ENCODE data around the gene PLK3.
"Not testable (repeated sequence)": the region's sequence is repeated elsewhere in the genome, so short reads cannot be mapped to it uniquely, and the experiment has no call there.

Gene PLK3

DNA sequence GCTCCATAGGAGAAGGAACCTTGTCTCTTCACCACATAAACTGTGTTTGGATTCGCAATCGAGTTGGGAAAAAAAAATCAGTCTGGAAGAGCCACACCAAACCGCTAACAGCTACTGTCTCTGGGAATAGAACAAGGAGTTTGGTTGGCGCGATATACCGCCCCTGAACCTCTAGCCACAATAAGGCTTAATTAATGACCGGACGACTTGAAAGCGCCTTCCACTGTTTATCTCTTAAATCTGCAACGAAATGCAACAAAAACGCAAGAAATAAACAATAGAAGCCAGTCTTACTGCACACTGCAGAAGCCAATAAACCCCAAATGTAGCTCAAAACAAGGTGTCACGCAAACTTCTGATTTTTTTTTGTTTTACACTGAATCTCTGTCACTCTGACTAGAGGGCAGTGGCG is 19.0 kb downstream of the PLK3 start:
- DNase-seq (ENCODE audit: low read depth) = no peak
- peak overlapping the region; percentile 62 for H3K4me3 ChIP-seq (ENCODE audit: low read depth, low read length)
- TF ChIP-seq, protein P1, sequence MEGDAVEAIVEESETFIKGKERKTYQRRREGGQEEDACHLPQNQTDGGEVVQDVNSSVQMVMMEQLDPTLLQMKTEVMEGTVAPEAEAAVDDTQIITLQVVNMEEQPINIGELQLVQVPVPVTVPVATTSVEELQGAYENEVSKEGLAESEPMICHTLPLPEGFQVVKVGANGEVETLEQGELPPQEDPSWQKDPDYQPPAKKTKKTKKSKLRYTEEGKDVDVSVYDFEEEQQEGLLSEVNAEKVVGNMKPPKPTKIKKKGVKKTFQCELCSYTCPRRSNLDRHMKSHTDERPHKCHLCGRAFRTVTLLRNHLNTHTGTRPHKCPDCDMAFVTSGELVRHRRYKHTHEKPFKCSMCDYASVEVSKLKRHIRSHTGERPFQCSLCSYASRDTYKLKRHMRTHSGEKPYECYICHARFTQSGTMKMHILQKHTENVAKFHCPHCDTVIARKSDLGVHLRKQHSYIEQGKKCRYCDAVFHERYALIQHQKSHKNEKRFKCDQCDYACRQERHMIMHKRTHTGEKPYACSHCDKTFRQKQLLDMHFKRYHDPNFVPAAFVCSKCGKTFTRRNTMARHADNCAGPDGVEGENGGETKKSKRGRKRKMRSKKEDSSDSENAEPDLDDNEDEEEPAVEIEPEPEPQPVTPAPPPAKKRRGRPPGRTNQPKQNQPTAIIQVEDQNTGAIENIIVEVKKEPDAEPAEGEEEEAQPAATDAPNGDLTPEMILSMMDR (IDR thresholded peaks at IDR 0.05; ENCODE audit: insufficient read depth, low read depth, low read length, missing control alignments) = no peak

DNA sequence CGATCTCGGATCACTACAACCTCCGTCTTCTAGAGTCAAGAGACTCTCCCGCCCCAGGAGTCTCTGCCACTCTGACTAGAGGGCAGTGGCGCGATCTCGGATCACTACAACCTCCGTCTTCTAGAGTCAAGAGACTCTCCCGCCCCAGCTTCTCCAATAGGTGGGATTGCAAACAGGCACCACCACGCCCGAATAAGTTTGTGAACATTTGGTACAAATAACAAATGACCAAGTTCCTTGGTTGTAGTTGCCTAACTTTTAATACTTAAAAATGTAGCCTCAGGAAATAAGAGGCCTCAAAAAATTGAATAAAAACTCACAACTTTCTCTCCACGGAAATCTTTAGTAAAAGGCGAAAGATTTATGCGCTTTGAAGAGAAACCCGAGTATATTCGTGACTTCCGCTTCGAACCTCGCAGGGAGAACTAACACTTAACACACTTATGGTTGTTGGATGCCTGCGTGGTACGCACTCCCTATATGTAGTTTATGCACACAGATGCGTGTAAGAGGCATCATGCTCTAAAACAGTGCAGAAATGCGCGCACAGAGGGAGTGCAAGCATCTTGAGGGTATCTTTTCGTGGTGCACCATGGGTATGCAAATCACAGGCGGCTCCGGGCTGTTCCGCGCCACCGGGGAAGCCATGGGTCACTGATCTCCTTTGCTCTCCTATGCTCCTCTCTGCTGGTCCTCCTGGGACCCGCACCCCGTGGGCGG is 19.6 kb downstream of the PLK3 start:
- TF ChIP-seq, protein P1 (IDR thresholded peaks at IDR 0.05; ENCODE audit: insufficient read depth, low read depth, low read length, missing control alignments) = peak; percentile 8
- H3K4me3 ChIP-seq (ENCODE audit: low read depth, low read length) = peak overlapping the region; percentile 62
- DNase-seq (ENCODE audit: low read depth) = peak; percentile 97

DNA sequence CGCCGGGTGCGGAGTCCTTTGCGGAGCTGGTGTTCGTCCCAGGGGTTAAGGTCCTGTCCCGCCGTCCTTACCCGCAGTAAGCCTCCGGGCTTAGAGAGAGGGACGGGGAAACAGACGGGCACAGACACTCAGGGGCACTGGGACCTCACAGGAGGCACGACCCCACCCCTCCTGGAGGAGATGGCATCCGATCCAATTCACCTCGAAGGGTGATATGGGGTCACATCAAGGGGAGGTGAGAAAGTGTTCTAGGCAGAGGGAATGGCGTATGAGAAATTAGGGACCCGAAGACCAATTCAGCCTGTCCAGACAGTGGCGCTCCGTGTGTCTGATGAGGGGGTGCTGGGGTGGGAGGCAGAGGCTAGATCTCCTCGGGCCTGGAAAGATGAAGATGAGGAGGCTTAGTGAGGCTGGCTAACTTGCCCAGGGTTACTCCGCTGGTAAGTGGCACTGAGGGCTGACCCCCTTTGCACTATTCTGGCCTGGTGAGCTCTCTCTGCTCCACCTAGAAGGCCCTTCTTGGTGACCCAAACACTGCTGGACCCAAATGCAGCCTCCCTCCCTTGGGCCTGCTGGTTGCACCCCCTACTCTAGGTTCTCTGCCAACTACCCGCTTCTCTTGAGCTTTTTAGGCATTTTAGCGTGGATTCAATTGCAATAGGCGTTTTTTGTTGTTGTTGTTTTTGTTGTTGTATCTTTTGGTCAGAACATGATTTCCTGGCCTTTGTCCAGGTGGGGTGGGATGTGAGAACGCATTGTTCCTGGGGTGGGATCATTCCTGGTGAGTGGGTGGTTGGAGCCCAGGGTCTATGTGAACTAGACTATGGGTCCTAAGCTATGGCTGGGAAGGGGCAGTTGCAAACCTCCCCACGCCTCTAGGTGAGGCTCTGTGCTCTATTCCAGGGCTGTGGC is 20.4 kb downstream of the PLK3 start:
- TF ChIP-seq, protein P1 (IDR thresholded peaks at IDR 0.05; ENCODE audit: insufficient read depth, low read depth, low read length, missing control alignments) = no peak
- no peak for DNase-seq (ENCODE audit: low read depth)

DNA sequence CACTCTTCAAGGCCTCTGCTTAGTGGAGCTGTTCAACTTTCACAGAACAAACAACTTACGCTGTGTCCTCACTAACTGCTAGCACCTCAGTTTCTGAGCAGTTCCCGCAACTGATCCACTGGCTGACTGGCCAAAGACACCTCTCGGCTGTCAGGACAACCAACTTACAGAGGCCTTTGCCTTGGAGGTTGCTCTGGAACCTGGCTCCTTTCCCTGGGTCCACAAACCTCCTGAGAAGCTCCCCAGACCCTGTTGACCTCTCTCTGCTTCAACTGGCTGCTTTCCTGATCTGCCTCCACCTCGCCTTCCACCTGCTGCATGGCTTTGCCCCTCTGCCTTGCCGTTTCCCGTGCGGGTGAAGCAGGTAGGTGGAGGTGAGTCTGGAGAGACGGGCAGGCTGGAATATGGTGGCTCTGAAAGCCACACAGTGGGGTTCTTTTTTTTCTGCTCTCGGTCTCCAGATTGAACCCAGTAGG is 21.1 kb downstream of the PLK3 start:
- DNase-seq (ENCODE audit: low read depth) = no peak
- TF ChIP-seq, protein P1 (IDR thresholded peaks at IDR 0.05; ENCODE audit: insufficient read depth, low read depth, low read length, missing control alignments) = no peak
- H3K4me3 ChIP-seq (ENCODE audit: low read depth, low read length) = no peak overlapping the region

More for the DNA sequence above, 20.4 kb downstream of the PLK3 start:
- peak overlapping the region; percentile 62 for H3K4me3 ChIP-seq (ENCODE audit: low read depth, low read length)

DNA sequence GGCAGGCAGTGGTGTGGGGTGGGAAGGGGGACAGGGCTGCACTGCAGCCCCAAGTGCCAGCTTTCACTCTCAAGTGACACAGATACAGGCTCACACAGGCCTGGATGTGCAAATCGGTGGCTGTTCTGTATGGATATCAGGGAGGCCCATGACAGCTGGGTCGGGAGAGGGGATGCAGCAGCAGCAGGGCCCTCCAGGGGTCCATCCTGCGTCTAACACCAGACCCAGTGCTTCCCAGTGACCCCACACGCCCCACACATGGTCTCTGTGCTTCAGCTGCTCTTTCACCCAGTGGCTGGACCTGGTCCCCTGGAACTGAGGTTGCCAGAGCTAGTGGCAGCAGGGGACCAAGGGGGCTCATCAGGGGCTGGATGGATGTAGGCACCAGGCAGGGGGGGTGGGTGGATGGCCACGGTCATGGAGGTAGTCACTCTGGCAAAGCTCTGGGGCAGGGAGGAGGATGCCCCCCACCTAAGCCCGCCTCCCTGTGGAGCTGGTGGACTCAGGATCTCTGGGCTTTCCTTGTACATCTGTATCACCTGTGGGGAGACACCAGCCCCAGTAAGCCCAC is 22.0 kb downstream of the PLK3 start:
- DNase-seq (ENCODE audit: low read depth) = no peak
- TF ChIP-seq, protein P1 (IDR thresholded peaks at IDR 0.05; ENCODE audit: insufficient read depth, low read depth, low read length, missing control alignments) = no peak
- H3K4me3 ChIP-seq (ENCODE audit: low read depth, low read length) = no peak overlapping the region

GRCh38 chr1:44822981-44823451 is 22.8 kb downstream of the PLK3 start:
- DNase-seq (ENCODE audit: low read depth) = no peak
- no peak overlapping the region for H3K4me3 ChIP-seq (ENCODE audit: low read depth, low read length)
- TF ChIP-seq, protein P1 (IDR thresholded peaks at IDR 0.05; ENCODE audit: insufficient read depth, low read depth, low read length, missing control alignments) = no peak

DNA sequence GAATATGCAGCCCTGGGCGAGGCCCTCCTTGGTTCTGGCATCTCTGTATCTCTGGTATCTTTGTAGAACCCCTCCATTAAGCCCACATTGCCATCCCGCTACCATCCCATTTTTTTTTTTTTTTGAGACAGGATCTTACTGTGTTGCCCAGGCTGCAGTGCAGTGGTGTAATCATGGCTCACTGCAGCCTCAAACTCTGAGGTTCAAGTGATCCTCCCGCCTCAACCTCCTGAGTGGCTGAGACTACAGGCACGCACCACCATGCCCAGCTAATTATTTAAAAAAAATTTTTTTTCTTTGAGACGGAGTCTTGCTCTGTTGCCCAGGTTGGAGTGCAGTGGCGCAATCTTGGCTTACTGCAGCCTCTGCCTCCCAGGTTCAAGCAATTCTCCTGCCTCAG is 24.2 kb downstream of the PLK3 start:
- not testable (repeated sequence) for DNase-seq (ENCODE audit: low read depth); H3K4me3 ChIP-seq (ENCODE audit: low read depth, low read length)

Measured in GM12865 (cell line).